Measurements from ENCODE around the gene IL21R.

The IL21R gene

GRCh38 chr16:27441276-27441675, 39.3 kb downstream of the IL21R start:
- Histone ChIP-seq H3K4me2 (ENCODE audit: low read depth, low read length) (no peak overlapping the region), H3K9me3 (replicated peaks; ENCODE audit: insufficient read depth, low read length) (no peaks in the 10 kb centered on the region), H3K36me3 (replicated peaks; ENCODE audit: insufficient read depth, low read length) (0 out of 2 replicates have a peak, but pooled peaks cover 3% of the 10 kb centered on the region), H4K20me1 (ENCODE audit: insufficient read depth, low read length) (no peaks in the 10 kb centered on the region), H3K27me3 (replicated peaks; ENCODE audit: insufficient read depth, low read length) (no peaks in the 10 kb centered on the region), H3K79me2 (ENCODE audit: low read length) (no peaks in the 10 kb centered on the region), H3K9me2 (replicated peaks; ENCODE audit: insufficient read depth, low read length) (no peaks in the 10 kb centered on the region), H3K9ac (ENCODE audit: low read length) (no peak overlapping the region), H3K27ac (ENCODE audit: low read length) (no peak overlapping the region), H3K4me3 (ENCODE audit: low read length) (no peak overlapping the region), H3K4me1 (ENCODE audit: low read length) (no peaks in the 10 kb centered on the region), H3F3A (ENCODE audit: insufficient read depth, low read length) (no peaks in the 10 kb centered on the region), H2AFZ (ENCODE audit: low read length) (no peak overlapping the region)
- no peak for TF ChIP-seq EZH2 (optimal IDR thresholded peaks at IDR 0.05; ENCODE audit: low read depth, low read length)
- TF ChIP-seq, protein P1, sequence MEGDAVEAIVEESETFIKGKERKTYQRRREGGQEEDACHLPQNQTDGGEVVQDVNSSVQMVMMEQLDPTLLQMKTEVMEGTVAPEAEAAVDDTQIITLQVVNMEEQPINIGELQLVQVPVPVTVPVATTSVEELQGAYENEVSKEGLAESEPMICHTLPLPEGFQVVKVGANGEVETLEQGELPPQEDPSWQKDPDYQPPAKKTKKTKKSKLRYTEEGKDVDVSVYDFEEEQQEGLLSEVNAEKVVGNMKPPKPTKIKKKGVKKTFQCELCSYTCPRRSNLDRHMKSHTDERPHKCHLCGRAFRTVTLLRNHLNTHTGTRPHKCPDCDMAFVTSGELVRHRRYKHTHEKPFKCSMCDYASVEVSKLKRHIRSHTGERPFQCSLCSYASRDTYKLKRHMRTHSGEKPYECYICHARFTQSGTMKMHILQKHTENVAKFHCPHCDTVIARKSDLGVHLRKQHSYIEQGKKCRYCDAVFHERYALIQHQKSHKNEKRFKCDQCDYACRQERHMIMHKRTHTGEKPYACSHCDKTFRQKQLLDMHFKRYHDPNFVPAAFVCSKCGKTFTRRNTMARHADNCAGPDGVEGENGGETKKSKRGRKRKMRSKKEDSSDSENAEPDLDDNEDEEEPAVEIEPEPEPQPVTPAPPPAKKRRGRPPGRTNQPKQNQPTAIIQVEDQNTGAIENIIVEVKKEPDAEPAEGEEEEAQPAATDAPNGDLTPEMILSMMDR (IDR thresholded peaks at IDR 0.05; ENCODE audit: low read length) = no peak
- no peak for TF ChIP-seq EZH2phosphoT487 (IDR thresholded peaks at IDR 0.05; ENCODE audit: low read length)
- DNase-seq = no peak

DNA sequence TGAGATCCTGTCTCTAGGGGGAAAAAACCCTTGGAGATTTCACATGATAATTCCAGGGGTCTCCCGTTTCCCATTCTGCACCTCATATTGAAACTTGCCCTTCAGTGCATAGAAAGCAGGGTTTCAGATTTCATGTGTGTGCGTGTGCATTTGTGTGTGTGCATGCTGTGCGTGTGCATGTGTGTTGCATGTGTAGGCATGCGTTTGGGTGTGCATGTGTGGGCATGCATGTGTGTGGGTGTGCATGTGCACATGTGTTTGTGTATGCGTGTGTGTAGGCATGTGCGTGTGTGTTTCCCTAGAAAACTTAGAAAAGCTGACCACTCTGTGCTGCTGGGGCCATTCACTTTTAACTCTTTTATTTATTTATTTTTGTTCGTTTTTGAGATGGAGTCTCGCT, 40.0 kb downstream of the IL21R start:
- no peak for TF ChIP-seq EZH2 (optimal IDR thresholded peaks at IDR 0.05; ENCODE audit: low read depth, low read length)
- TF ChIP-seq, protein P1 (IDR thresholded peaks at IDR 0.05; ENCODE audit: low read length) = no peak
- no peak for TF ChIP-seq EZH2phosphoT487 (IDR thresholded peaks at IDR 0.05; ENCODE audit: low read length)
- Histone ChIP-seq H4K20me1 (ENCODE audit: insufficient read depth, low read length) (no peaks in the 10 kb centered on the region), H3K9me2 (replicated peaks; ENCODE audit: insufficient read depth, low read length) (no peaks in the 10 kb centered on the region), H3K4me3 (ENCODE audit: low read length) (no peak overlapping the region), H3K27me3 (replicated peaks; ENCODE audit: insufficient read depth, low read length) (no peaks in the 10 kb centered on the region), H3K27ac (ENCODE audit: low read length) (no peak overlapping the region), H3K4me2 (ENCODE audit: low read depth, low read length) (no peak overlapping the region), H3K79me2 (ENCODE audit: low read length) (no peaks in the 10 kb centered on the region), H3K36me3 (replicated peaks; ENCODE audit: insufficient read depth, low read length) (0 out of 2 replicates have a peak, but pooled peaks cover 3% of the 10 kb centered on the region), H3K9ac (ENCODE audit: low read length) (no peak overlapping the region), H3F3A (ENCODE audit: insufficient read depth, low read length) (no peaks in the 10 kb centered on the region), H3K9me3 (replicated peaks; ENCODE audit: insufficient read depth, low read length) (no peaks in the 10 kb centered on the region), H3K4me1 (ENCODE audit: low read length) (no peaks in the 10 kb centered on the region), H2AFZ (ENCODE audit: low read length) (no peak overlapping the region)
- DNase-seq = no peak

DNA sequence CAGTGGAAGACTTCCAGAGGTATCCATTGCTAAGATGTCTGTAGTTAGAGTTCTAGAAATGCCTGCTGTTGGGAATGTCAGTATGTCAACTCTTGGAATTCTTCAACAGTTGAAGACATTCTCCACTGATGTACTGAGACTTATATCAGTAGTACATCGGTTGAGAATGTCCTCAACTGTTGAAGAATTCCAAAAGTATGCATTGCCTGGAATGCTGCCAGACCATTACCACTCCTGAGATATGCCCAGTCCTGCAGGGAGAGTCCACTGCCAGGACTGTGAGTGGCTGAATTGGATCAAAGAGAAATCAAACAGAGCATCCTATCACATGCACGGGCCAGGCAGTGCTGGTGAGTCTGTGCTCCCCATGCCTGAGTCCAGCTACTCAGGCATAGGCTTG, 42.0 kb downstream of the IL21R start:
- Histone ChIP-seq H4K20me1 (ENCODE audit: insufficient read depth, low read length) (no peaks in the 10 kb centered on the region), H3F3A (ENCODE audit: insufficient read depth, low read length) (no peaks in the 10 kb centered on the region), H3K79me2 (ENCODE audit: low read length) (no peaks in the 10 kb centered on the region), H3K36me3 (replicated peaks; ENCODE audit: insufficient read depth, low read length) (0 out of 2 replicates have a peak, but pooled peaks cover 3% of the 10 kb centered on the region), H2AFZ (ENCODE audit: low read length) (no peak overlapping the region), H3K4me2 (ENCODE audit: low read depth, low read length) (no peak overlapping the region), H3K9ac (ENCODE audit: low read length) (no peak overlapping the region), H3K27me3 (replicated peaks; ENCODE audit: insufficient read depth, low read length) (no peaks in the 10 kb centered on the region), H3K9me2 (replicated peaks; ENCODE audit: insufficient read depth, low read length) (no peaks in the 10 kb centered on the region), H3K27ac (ENCODE audit: low read length) (no peak overlapping the region), H3K9me3 (replicated peaks; ENCODE audit: insufficient read depth, low read length) (no peaks in the 10 kb centered on the region), H3K4me3 (ENCODE audit: low read length) (no peak overlapping the region), H3K4me1 (ENCODE audit: low read length) (no peaks in the 10 kb centered on the region)
- TF ChIP-seq EZH2phosphoT487 (IDR thresholded peaks at IDR 0.05; ENCODE audit: low read length) = no peak
- TF ChIP-seq, protein P1 (IDR thresholded peaks at IDR 0.05; ENCODE audit: low read length) = no peak
- no peak for TF ChIP-seq EZH2 (optimal IDR thresholded peaks at IDR 0.05; ENCODE audit: low read depth, low read length)
- no peak for DNase-seq

Data from MM.1S (cell line).